Dedifferentiated amniotic fluid mesenchymal stem cell (primary cell): Measurements from ENCODE around the gene SLC8A1.

Source experiments
- DNase-seq: peaks from one replicate; pipeline ENCODE4 v3.0.0-alpha.2; 2016; ENCODE audit errors: extremely low spot score

Gene SLC8A1

DNA sequence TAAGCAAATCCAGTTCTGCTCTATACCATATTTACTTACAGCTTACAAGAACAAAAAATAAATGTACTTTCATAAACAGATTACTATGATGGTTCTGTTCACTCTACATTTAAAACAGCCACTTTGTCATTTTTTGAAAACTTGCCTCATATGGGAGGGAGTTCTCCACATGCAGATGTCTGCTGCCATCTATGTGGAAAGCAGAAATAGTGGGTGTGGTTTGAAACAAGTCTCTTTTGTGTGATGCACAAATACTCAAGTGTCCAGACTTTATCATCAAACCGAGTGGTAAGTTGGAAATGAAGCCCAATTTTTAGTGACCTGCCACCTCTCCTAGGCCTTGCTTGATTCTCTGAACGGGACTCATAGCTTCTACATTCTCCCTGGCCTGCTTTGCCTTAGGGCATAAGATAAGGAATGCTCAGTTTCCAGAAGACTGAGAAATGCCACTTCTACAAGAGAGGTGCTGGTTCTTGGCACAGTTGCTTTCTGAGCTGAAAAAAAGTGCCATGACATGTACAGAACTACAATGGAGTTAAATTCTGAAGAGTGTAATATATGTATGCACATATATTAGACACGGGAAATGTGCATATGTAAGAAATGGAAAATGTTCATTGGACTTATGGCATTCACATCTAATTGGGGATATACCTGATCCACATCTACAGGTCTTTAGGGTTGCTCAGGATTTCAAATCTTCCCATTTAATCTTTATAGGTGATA, 221.0 kb downstream of the SLC8A1 start:
- DNase-seq, result peak; percentile 38

DNA sequence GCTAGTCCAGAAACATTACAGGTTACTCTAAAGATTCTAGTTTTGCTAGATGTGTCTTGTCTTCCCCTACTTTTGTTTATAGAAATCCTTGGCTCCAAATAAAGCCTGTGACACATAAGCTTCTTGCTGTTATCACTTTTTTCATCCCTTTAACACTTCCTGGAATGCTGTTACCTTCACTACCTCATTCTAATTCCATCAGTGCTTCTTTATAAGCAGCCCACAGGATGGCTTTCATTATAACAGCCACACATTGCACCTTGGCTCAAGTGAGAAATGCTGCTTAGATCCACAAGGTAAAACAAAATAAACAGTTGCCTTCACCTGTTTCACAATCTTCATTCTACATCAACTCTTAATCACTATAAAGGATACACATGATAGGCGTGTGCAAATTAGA, 221.7 kb downstream of the SLC8A1 start:
- peak; percentile 2 for DNase-seq

DNA sequence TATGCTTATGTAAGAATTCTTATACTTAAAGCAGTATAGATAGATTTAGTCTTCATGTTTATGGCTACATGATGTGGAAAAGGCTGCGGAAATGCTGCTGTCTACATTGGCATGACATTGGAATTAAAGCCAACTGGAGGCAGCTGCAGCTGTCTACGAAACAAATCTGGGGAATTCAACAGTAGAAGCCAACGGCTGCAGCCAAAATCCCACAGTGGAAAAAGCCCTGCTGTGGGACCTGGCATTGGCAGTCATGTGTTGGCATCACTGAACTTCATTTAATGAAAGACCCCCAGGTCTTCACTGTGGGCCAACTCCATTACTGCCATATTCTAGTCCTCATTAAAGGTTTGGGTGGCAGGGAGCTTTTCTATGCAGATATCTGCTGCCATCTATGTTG, 223.6 kb downstream of the SLC8A1 start:
- DNase-seq, result no peak

DNA sequence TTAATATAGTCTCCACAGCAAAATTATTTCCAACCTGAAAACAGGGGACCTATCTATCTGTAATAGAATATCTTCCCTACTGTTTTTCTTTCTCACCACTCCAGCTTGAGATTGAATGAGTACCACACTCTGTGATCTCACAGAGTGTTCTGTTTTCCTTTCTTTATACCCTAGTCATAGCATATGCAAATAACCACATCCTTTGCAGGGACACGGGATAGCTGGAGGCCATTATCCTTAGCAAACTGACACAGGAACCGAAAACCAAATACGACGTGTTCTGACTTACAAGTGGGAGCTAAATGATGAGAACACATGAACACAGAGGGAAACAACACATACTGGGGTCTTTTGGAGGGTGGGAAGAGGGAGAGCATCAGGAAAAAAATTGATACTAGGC, 224.7 kb downstream of the SLC8A1 start:
- no peak for DNase-seq

DNA sequence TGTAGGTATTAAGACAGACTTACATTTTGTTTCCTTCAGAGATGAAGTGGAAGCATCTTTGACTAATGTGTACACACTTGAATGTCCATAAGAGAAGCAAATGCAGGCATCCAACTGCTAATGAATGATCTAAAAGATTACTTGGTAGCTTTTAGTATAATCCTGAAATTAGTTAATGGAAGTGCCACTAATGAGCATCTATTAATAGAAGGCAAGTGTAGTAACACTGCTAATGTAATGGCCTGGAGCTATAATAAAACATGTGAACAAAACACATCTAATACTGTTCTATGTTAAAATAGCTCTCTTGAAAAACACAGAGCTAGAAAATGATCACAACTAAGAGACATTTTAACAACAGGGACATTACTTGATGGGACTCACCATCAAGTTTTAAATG, 225.3 kb downstream of the SLC8A1 start:
- no peak for DNase-seq

DNA sequence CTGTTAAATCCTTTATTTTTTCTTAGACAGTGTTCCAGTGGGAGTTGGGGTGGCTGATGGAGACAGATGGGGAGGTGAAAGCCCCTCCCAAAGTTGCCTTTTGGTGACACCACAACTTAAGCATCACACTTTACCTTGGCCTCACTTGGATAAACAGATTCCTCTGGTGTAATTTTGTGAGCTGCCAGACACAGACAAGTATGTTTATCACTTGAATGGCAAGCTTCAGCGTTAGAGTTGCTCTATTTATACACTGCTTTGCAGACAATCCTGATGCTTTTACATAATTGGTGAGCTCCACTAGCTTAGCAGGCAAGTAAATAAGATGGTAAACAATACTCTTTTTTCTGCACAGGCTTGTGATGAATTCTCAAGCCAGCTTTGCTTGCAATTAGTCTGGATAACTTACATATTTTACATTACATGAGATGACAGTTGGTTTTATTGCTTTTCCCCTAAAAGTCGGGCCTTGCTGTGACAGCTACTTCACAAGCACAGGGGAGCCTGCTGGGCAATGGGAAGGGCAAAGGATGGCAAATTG, 226.2 kb downstream of the SLC8A1 start:
- DNase-seq, result no peak

DNA sequence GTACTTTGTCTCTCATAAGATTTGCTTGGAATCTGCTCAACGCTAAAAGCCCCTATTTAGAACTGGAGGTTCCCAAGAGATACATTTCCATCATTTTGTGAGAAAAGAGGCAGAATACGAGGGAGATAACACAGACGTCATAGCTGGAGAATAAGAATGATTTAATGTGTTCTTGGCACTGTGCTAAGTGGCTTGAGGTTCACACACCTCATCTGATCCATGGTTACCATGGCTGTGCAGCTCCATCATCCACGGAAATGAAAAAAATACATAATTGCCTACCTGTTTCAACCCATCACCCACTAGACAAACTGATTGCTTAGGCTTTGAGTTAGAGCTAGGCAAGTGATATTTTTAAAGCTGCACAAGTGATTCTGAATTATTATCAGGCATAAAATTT, 227.6 kb downstream of the SLC8A1 start:
- no peak for DNase-seq

DNA sequence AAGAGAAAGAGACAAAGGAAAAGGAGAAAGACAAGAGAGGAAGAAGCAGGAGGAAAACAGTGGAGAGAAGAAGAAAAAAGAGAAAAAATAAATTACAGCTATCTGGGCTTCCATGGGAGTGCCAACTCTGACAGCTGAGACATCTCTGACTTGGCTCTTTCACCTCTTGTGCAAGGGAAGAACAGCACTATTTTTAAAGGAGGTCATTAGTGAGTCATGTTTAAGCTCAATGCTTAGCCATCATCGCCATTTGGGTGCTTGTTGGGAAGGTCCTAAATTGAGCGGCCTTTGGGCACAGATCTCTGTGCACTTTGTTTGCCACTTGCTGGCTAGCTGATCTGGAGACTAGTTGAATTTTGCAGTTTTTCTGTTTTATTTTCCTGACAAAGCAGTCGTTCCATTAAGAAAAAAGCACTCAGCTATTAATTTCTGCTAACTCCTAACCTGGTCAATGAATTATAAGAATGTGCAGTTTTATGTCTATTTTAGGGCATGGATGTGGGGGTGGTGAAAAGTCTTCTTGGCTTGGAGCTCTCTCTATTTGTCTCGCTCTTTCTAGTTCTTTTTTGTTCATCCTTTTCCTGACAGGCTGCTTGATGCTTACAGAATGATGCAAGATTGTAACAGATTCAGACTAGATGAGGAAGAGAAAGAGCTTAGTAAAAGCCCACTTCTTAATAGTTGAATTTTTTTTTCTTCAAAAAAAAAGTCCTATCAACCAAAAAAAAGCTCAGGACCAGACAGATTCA, 231.5 kb downstream of the SLC8A1 start:
- DNase-seq, result no peak

DNA sequence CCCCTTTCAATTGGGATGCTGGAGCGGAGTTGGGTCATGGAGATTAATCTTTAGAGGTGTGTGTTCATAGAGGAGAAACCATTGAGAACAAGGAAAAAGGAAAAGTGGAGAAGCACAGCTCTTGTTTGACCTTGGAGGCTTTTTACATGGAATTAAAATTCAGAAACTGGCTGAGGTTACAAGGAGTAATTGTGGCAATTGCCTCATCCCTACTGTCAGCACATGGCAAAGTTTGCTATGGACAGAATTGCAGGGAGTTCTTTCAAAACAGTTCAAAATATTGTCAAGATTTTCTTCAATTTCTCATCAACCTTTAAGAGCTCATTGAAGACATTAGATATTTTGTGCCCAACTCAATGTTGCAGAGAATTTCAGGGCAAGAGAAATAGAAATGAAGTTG, 232.7 kb downstream of the SLC8A1 start:
- DNase-seq, result no peak

DNA sequence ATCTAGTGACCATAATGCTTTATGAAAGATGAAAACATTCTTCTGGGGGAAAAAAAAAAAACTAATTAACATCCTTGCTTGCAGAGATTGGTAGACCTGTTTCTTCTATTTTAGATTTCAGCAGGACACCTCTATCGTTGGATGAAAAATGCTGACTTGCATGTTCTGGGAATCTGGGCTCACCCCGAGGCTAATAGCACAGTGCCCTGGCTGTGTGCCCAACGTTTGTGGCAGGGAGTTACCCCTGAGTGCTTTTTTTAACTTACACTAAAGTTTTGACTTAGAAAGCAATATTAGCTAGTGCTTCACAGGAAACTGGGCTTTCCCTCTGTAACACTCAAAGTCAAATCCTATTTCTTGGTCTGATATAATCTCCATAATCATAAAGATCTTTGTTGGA, 233.2 kb downstream of the SLC8A1 start:
- no peak for DNase-seq

DNA sequence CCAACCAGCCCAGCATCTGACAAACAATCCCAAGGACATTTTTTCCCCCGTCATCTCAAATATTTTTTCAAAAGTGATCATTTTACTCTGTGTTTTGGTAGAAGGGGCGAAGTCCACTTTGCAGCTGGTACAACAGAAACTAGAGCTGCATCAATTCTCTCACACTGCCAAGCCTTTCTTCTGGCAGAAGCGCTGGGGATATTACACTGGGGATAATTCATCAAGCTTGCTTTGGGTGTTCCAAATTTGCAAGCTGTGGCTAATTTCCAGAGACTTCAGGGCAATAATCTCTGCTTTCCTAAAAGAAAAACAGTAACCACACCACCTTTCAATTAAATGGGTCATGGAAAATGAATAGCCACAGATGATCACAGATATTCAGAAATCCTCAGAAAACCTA, 238.3 kb downstream of the SLC8A1 start:
- no peak for DNase-seq

DNA sequence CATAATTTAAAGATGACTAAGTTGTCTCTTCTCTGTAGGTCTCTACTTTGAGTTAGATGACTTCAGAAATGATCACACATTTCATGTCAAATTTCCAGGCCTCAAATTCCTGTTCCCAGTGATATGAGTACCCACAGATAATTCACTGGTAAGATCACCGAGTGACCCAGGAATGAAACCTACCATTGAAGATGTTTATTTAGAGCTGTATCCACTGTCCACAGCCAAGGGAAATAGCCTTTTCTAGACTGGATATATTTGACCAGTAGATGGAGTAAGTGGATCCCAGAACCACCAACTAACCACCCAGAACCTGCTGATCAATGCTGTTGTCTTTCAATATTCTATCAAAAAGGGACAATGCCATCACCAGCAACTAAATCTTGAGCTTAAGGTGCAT, 238.8 kb downstream of the SLC8A1 start:
- DNase-seq, result peak; percentile 19

DNA sequence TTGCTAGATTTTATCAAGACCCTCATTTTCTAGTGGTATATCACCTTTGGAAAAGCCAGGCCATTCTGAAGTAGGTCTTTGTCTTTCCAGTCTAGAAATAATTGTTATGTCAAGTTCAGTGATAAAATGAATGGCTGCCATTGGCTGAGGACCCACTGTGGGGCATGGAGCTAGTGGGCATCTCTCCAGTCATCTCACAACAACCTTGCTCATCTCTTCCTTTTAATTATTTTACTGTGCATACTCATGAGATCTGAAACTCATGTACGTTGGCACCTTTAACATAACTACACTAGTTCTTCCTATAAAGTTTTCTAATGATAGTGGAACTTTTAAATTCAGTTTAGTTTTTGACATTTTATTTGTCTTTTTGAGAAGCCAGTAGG, 240.9 kb downstream of the SLC8A1 start:
- no peak for DNase-seq

DNA sequence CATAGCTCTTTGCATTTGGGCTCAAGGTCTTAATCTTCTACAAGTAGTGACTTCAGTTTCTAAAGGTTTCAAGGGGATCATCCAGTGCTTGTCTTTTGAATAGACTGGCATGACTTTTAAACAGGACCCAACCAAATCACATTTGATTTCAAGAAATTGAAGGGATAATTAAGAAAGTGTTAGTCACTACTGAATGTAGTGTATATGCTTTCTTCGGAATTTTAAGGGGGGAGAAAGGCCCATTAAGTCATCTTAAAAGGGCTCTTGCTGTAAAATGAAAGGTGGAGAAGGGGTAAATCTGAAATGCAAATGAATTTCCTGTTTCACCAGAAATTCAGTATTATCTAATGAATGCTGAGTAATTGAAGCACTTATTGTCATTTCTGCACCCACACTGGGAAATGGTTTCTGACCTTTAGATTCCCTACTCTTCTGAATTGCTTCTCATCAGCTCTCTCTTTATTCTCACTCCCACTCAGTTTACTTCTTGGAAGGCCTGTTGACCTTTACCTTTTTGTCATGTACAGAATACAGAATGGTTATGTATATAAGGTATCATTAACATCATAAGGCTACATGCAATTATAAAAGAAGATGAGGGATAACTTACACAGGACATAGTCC, 241.4 kb downstream of the SLC8A1 start:
- no peak for DNase-seq

DNA sequence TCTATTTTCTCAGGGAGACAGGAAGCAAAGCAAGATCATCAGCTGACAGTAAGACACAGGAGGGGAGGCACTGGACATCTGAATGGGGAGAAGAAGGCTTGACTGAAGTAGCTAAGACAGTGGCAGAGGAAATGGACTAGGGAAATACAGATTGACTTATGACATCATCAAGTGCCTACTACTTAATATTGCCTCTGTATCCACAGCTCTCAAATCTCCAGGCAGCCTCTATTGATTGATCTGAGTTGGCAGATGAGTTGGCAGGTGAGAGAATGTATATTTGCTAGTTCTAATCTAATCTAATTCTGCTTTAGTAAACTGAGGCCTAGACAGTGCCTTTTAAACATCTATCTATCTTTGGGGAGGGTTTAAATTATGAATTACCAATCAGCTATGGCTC, 242.1 kb downstream of the SLC8A1 start:
- no peak for DNase-seq

DNA sequence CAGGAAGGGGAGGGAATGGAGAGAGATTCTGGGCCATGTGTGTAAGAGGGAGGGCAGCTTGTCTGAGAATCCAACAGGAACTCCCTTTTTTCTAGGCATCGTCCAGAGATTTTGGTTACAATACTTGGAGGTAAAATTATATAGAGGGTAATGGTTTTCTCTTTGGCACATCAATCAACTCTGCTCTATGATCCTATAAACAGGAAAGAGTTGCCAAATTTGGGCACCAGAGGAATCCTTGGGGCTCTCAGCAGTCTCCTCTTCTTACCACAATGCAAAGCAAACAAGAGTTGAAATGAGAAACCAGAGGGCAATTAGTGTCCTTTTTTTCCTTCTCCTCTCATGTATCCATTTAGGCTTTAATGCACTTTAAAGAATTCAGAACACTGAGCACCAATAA, 243.4 kb downstream of the SLC8A1 start:
- DNase-seq, result no peak

DNA sequence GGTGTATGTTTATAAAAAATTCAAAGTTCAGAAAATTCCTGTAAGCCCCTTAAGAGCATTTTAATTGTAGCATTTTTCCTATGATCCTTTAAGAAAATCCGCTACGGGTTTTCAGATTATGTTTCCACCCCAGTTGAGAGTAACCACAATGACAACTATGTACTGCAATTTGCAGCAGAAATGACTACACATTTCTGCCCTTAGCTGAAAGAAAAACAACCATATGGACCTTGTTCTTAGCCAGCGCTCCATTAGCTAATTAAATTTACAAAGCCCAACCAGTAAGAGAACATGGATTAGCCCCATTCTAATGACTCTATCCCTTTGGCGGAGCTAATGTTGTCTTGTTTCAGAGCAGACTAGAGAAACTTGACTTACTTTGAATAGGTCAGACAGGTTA, 247.6 kb downstream of the SLC8A1 start:
- DNase-seq, result peak; percentile 74

DNA sequence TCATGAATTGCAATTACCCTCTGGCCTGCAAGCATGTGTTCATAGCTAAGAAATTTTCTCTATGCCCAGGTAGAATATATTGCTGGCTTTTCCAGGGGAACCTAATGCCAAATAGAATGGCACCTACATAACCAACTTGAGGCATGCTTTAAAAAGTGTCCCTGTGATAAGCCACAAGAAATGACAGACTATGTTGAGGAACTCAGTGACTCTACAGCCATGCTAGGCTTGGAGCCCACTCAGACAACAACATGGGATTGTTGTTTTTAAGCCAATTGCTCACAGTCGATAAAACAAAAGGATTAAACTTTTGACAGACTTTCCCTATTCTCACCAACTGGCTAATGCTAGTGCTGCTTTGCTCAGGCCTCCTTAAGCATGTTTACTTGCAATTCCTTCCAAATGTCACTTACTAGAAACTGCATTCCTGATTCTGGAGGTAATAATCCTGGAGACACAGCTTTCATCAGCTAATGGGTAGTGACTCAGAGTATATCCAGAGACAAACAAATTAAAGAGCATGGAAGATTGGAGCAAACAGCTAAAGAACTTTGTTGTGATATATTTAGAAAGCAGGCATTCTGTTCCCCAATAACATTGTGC, 249.0 kb downstream of the SLC8A1 start:
- DNase-seq, result peak; percentile 51

DNA sequence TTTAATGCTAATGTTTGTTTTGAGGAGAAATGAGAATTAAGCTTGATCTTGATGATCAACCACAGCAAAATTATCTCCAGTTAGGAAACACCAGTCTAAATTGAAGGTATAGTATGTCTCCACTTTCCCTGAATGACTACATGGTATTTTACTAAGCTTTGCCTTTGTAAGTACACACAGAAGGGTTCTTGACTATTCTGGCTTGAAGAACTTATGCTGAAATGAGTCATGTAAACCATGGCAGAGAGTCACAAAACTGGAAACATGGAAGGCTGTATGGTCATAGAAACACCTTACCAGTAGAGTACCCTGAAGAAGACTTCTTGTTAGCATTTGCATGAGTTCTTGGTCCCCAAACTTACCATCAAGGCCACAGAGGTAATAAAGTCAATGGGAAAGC, 250.5 kb downstream of the SLC8A1 start:
- DNase-seq, result no peak

DNA sequence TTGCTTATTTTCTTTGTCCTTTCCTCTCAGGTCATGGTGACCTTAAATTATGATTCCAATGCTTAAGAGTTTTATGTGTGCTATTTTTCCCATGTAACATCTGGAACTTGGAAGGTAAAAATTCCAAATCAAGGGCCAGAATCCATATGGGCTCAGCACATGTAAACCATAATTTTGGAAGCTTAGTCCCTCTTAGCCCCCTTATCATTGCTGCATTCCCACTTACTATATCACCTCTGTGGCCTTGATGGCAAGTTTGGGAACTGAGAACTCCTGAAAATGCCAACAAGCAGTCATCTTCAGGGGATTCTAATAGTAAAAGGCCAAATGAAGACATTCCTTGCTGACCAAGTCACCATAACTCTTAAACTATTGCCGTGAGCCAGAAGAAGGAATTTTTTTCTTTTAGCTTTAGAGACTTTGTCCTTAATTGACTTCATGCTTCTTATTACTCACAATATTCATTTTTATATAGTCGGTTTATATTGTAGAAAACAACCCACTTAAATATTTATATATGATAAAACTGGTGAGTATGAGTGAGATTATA, 251.4 kb downstream of the SLC8A1 start:
- DNase-seq, result peak; percentile 85

DNA sequence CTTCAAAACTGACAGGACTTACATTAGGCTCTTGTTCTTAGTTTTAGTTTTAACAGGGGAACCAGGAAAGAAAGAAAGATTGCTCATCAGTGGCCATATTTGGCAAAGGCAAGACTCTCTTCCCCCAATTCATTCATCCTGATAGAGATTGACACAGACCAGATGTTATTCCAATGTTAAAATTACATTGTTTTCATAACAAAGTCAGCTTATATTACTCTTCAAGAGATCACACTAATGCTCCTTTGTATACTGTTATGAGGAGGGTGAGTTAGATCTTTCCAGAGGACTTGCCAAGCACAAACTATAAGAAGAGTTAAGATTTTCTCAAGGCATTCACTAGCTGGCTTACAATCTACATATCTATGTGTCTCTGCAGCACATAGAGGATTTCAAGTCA, 252.1 kb downstream of the SLC8A1 start:
- peak; percentile 80 for DNase-seq

DNA sequence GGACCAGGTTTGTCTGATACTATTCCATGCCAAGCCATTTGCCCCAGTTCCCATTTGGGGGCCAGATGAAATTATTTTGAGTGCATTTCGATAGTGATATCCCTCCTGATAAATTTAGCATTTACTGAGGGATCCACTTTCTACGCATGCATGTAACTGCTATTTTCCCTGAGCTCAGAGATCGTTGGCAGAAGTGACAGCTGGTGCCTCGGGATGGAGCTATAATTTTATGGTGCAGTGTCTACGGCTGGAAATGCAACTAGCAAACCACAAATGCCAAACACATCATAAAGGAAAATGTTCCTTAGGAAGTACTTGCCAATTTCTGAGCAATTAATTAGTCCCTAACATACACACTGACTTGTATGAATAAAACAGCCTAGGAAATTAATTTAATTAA, 254.8 kb downstream of the SLC8A1 start:
- DNase-seq, result no peak
